Loucy (cell line): ENCODE results near the gene WDR48.

Source experiments
- H2AFZ ChIP-seq: fragments of 200-600 bp; sonication (generic); 2 replicates; pipeline ENCODE4 v1.6.0; 2016; ENCODE audit warnings: antibody characterized with exemption, mild to moderate bottlenecking, low read length, moderate library complexity
- H3F3A ChIP-seq: fragments of 200-600 bp; 2 replicates; pipeline ENCODE4 v1.6.0; 2016; ENCODE audit warnings: antibody characterized with exemption, low read depth, mild to moderate bottlenecking
- H3K27me3 ChIP-seq: fragments of 200-600 bp; sonication (generic); 2 replicates; pipeline ENCODE4 v1.6.1; 2014; ENCODE audit warnings: low read length, mild to moderate bottlenecking; ENCODE audit not compliant: insufficient read depth, poor library complexity, severe bottlenecking
- H3K36me3 ChIP-seq: fragments of 200-600 bp; sonication (generic); 2 replicates; pipeline ENCODE4 v1.6.1; 2016; ENCODE audit warnings: low read length; ENCODE audit not compliant: insufficient read depth
- H3K4me1 ChIP-seq: fragments of 200-600 bp; sonication (generic); 2 replicates; pipeline ENCODE4 v1.5.1; 2014; ENCODE audit warnings: low read length, mild to moderate bottlenecking; ENCODE audit not compliant: insufficient read depth, poor library complexity, severe bottlenecking
- H3K4me2 ChIP-seq: fragments of 200-600 bp; sonication (generic); 2 replicates; pipeline ENCODE4 v1.6.0; 2014; ENCODE audit warnings: antibody characterized with exemption, low read length, low read depth, mild to moderate bottlenecking; ENCODE audit not compliant: poor library complexity, severe bottlenecking
- H3K4me3 ChIP-seq: fragments of 200-600 bp; sonication (generic); 2 replicates; pipeline ENCODE4 v1.5.1; 2014; ENCODE audit warnings: low read length, mild to moderate bottlenecking, mixed read lengths; ENCODE audit not compliant: poor library complexity, severe bottlenecking
- H3K79me2 ChIP-seq: fragments of 200-600 bp; sonication (generic); 2 replicates; pipeline ENCODE4 v1.6.1; 2014; ENCODE audit warnings: low read length; ENCODE audit not compliant: insufficient read depth
- H3K9ac ChIP-seq: fragments of 200-600 bp; sonication (generic); 2 replicates; pipeline ENCODE4 v1.6.0; 2014; ENCODE audit warnings: mild to moderate bottlenecking, low read depth, low read length, moderate library complexity; ENCODE audit not compliant: poor library complexity, severe bottlenecking
- H3K9me2 ChIP-seq: fragments of 200-600 bp; sonication (generic); replicated peaks from 2 replicates; pipeline ENCODE4 v1.6.1; 2016; ENCODE audit warnings: low read depth, low read length, mixed read lengths
- H3K9me3 ChIP-seq: fragments of 200-600 bp; sonication (generic); 2 replicates; pipeline ENCODE4 v1.6.1; 2014; ENCODE audit warnings: mild to moderate bottlenecking, antibody characterized with exemption, low read length, low read depth; ENCODE audit not compliant: insufficient read depth
- H4K20me1 ChIP-seq: fragments of 200-600 bp; sonication (generic); 2 replicates; pipeline ENCODE4 v1.6.0; 2014; ENCODE audit warnings: antibody characterized with exemption, low read length, mild to moderate bottlenecking; ENCODE audit not compliant: insufficient read depth, poor library complexity, severe bottlenecking
- CTCF ChIP-seq: fragments of 200-600 bp; sonication (generic); conservative IDR thresholded peaks from 2 replicates; pipeline ENCODE4 v1.5.1; 2014; ENCODE audit warnings: mild to moderate bottlenecking, antibody characterized with exemption, low read length
- EZH2phosphoT487 ChIP-seq: fragments of 200-600 bp; IDR thresholded peaks from 2 replicates; pipeline ENCODE4 v1.6.1; 2018; ENCODE audit warnings: antibody characterized with exemption, mild to moderate bottlenecking, moderate library complexity, borderline replicate concordance

The WDR48 gene

GRCh38 chr3:39106851-39107387, 55.1 kb downstream of the WDR48 start:
- peak overlapping the region; percentile 88 for H3K9ac ChIP-seq
- peak overlapping the region; percentile 91 for H2AFZ ChIP-seq
- H3K4me3 ChIP-seq: peak overlapping the region; percentile 97
- H3K36me3 ChIP-seq: no peaks in the 10 kb centered on the region
- no peaks in the 10 kb centered on the region for H3F3A ChIP-seq
- H3K9me2 ChIP-seq: no peaks in the 10 kb centered on the region
- H3K4me1 ChIP-seq: peaks cover 39% of the 10 kb centered on the region
- H3K79me2 ChIP-seq: peaks cover 29% of the 10 kb centered on the region
- no peaks in the 10 kb centered on the region for H3K9me3 ChIP-seq
- H3K27me3 ChIP-seq: no peaks in the 10 kb centered on the region
- H4K20me1 ChIP-seq: peaks cover 15% of the 10 kb centered on the region
- TF ChIP-seq CTCF: no peak
- TF ChIP-seq EZH2phosphoT487: no peak
- peak overlapping the region; percentile 88 for H3K4me2 ChIP-seq

- H3K4me1 ChIP-seq: peaks cover 39% of the 10 kb centered on the region
- no peaks in the 10 kb centered on the region for H3K9me3 ChIP-seq
- H4K20me1 ChIP-seq: peaks cover 15% of the 10 kb centered on the region
- peaks cover 29% of the 10 kb centered on the region for H3K79me2 ChIP-seq
- H3K4me3 ChIP-seq: peak within 1 kb of the TSS; percentile 97
- peak within 1 kb of the TSS; percentile 88 for H3K9ac ChIP-seq
- H2AFZ ChIP-seq: peak within 1 kb of the TSS; percentile 91
- H3K4me2 ChIP-seq: peak within 1 kb of the TSS; percentile 88
- H3F3A ChIP-seq: no peaks in the 10 kb centered on the region
- no peak for TF ChIP-seq EZH2phosphoT487
- TF ChIP-seq CTCF: no peak
- H3K9me2 ChIP-seq: no peaks in the 10 kb centered on the region
- H3K27me3 ChIP-seq: no peaks in the 10 kb centered on the region
- H3K36me3 ChIP-seq: no peaks in the 10 kb centered on the region
These were observed 55.8 kb downstream of the WDR48 start, which contains the start of the genes GORASP1 and TTC21A for GRCh38 chr3:39107388-39108199. Gene GORASP1, minus strand, starts transcription at chr3:39107627. Its CDS starts 86 bp downstream, at chr3:39107541. Gene TTC21A, plus strand, starts transcription at chr3:39107680. Its CDS starts 158 bp downstream, at chr3:39107838.

GRCh38 chr3:39108200-39108710, 56.4 kb downstream of the WDR48 start:
- peaks cover 15% of the 10 kb centered on the region for H4K20me1 ChIP-seq
- peaks cover 29% of the 10 kb centered on the region for H3K79me2 ChIP-seq
- H3F3A ChIP-seq: no peaks in the 10 kb centered on the region
- peak overlapping the region; percentile 88 for H3K9ac ChIP-seq
- no peaks in the 10 kb centered on the region for H3K36me3 ChIP-seq
- no peak for TF ChIP-seq CTCF
- TF ChIP-seq EZH2phosphoT487: no peak
- H3K4me1 ChIP-seq: peaks cover 39% of the 10 kb centered on the region
- H3K9me3 ChIP-seq: no peaks in the 10 kb centered on the region
- peak overlapping the region; percentile 91; the same call in 1 of the 2 replicates for H2AFZ ChIP-seq
- H3K4me2 ChIP-seq: peak overlapping the region; percentile 88
- peak overlapping the region; percentile 97 for H3K4me3 ChIP-seq
- no peaks in the 10 kb centered on the region for H3K9me2 ChIP-seq
- H3K27me3 ChIP-seq: no peaks in the 10 kb centered on the region
